Stimulated activated CD8-positive, alpha-beta memory T cell treated with anti-CD3 and anti-CD28 coated beads, Interleukin-2, amount 100 ng/mL, for 1 hour (primary cell): Measurements from ENCODE around the gene DOK7.

Experiments
- DNase-seq, 2 donors: peaks; one replicate each; pipeline ENCODE4 v3.0.0-alpha.2; 2020; ENCODE audit warnings: low read depth in 2 of 2

Gene DOK7

GRCh38 chr4:3427706-3428446, 35.2 kb upstream of the DOK7 start:
- DNase-seq = no peak

- no peak for DNase-seq
These were observed 33.5 kb upstream of the DOK7 start for GRCh38 chr4:3429651-3430050.

GRCh38 chr4:3430524-3430923, 32.6 kb upstream of the DOK7 start:
- no peak for DNase-seq

- no peak for DNase-seq
These were observed 31.6 kb upstream of the DOK7 start for GRCh38 chr4:3431446-3431993.

- no peak for DNase-seq
These were observed 30.7 kb upstream of the DOK7 start for GRCh38 chr4:3432381-3432790.

- DNase-seq = no peak
These were observed 29.8 kb upstream of the DOK7 start for GRCh38 chr4:3433138-3433869.

GRCh38 chr4:3434881-3435685, 28.0 kb upstream of the DOK7 start:
- no peak for DNase-seq

GRCh38 chr4:3435686-3435956, 27.5 kb upstream of the DOK7 start:
- no peak for DNase-seq

- DNase-seq = no peak
These were observed 26.9 kb upstream of the DOK7 start for GRCh38 chr4:3436048-3436797.

GRCh38 chr4:3436798-3437581, 26.1 kb upstream of the DOK7 start:
- no peak for DNase-seq

GRCh38 chr4:3437582-3437936, 25.5 kb upstream of the DOK7 start:
- no peak for DNase-seq

GRCh38 chr4:3437998-3438846, 24.9 kb upstream of the DOK7 start:
- DNase-seq = no peak

- DNase-seq = no peak
These were observed 24.3 kb upstream of the DOK7 start for GRCh38 chr4:3438847-3439180.

- DNase-seq = no peak
These were observed 23.7 kb upstream of the DOK7 start for GRCh38 chr4:3439391-3439790.

- no peak for DNase-seq
These were observed 23.1 kb upstream of the DOK7 start for GRCh38 chr4:3440011-3440410.

- no peak for DNase-seq
These were observed 22.1 kb upstream of the DOK7 start for GRCh38 chr4:3440979-3441500.

- no peak for DNase-seq
These were observed 21.3 kb upstream of the DOK7 start, which contains the start of gene HGFAC for GRCh38 chr4:3441501-3442459. HGFAC (plus strand) TSS chr4:3441968; CDS start chr4:3442002, 34 bp downstream.

GRCh38 chr4:3442460-3442958, 20.6 kb upstream of the DOK7 start:
- DNase-seq = no peak
